T follicular helper cell (primary cell): ENCODE data around the gene DYNC1I2.

Experiments
- DNase-seq: peaks from one replicate; pipeline ENCODE4 v3.0.0-alpha.2; 2020; ENCODE audit warnings: low read depth
- total RNA-seq, 2 experiments: gene quantifications; one replicate each; lab custom pipeline; 2026; lab: John Stamatoyannopoulos, UW

Gene DYNC1I2
- 81.9 to 91.9 reads per million in 2 experiments for total RNA-seq

GRCh38 chr2:171687287-171688128, at the start of gene DYNC1I2:
DYNC1I2 (plus strand) TSS chr2:171687469; CDS start chr2:171690156, 2,687 bp downstream.
- DNase-seq = peak; percentile 51

- no peak for DNase-seq
Observed at GRCh38 chr2:171651667-171652415, 35.4 kb upstream of the DYNC1I2 start.

- no peak for DNase-seq
Observed at GRCh38 chr2:171652416-171652785, 34.9 kb upstream of the DYNC1I2 start.

- DNase-seq = no peak
Observed at GRCh38 chr2:171655586-171655985, 31.7 kb upstream of the DYNC1I2 start.

- DNase-seq = no peak
Observed at GRCh38 chr2:171667041-171667440, 20.2 kb upstream of the DYNC1I2 start.

- no peak for DNase-seq
Observed at GRCh38 chr2:171668183-171668582, 19.1 kb upstream of the DYNC1I2 start.

GRCh38 chr2:171669121-171669520, 18.1 kb upstream of the DYNC1I2 start:
- DNase-seq = no peak

GRCh38 chr2:171670655-171671054, 16.6 kb upstream of the DYNC1I2 start:
- DNase-seq = no peak

GRCh38 chr2:171671867-171672266, 15.4 kb upstream of the DYNC1I2 start:
- no peak for DNase-seq

- no peak for DNase-seq
Observed at GRCh38 chr2:171673905-171674304, 13.4 kb upstream of the DYNC1I2 start.

- DNase-seq = no peak
Observed at GRCh38 chr2:171675810-171676345, 11.4 kb upstream of the DYNC1I2 start.

- DNase-seq = no peak
Observed at GRCh38 chr2:171678619-171679018, 8.7 kb upstream of the DYNC1I2 start.

- DNase-seq = no peak
Observed at GRCh38 chr2:171688129-171688465, 828 bp downstream of the DYNC1I2 start.

GRCh38 chr2:171692331-171692730, 5.1 kb downstream of the DYNC1I2 start:
- no peak for DNase-seq

GRCh38 chr2:171702781-171703556, 15.7 kb downstream of the DYNC1I2 start:
- no peak for DNase-seq

GRCh38 chr2:171703574-171704347, 16.5 kb downstream of the DYNC1I2 start:
- DNase-seq = no peak

GRCh38 chr2:171706152-171706803, 19.0 kb downstream of the DYNC1I2 start:
- no peak for DNase-seq

- no peak for DNase-seq
Observed at GRCh38 chr2:171707752-171708151, 20.5 kb downstream of the DYNC1I2 start.

GRCh38 chr2:171709011-171709685, 21.9 kb downstream of the DYNC1I2 start:
- DNase-seq = no peak

GRCh38 chr2:171711351-171711750, 24.1 kb downstream of the DYNC1I2 start:
- no peak for DNase-seq
